ENCODE data around the gene GBGT1.

Gene GBGT1

GRCh38 chr9:133111808-133112662, 51.7 kb downstream of the GBGT1 start:
- DNase-seq, result no peak

GRCh38 chr9:133109931-133110650, 53.6 kb downstream of the GBGT1 start:
- DNase-seq, result no peak

DNA sequence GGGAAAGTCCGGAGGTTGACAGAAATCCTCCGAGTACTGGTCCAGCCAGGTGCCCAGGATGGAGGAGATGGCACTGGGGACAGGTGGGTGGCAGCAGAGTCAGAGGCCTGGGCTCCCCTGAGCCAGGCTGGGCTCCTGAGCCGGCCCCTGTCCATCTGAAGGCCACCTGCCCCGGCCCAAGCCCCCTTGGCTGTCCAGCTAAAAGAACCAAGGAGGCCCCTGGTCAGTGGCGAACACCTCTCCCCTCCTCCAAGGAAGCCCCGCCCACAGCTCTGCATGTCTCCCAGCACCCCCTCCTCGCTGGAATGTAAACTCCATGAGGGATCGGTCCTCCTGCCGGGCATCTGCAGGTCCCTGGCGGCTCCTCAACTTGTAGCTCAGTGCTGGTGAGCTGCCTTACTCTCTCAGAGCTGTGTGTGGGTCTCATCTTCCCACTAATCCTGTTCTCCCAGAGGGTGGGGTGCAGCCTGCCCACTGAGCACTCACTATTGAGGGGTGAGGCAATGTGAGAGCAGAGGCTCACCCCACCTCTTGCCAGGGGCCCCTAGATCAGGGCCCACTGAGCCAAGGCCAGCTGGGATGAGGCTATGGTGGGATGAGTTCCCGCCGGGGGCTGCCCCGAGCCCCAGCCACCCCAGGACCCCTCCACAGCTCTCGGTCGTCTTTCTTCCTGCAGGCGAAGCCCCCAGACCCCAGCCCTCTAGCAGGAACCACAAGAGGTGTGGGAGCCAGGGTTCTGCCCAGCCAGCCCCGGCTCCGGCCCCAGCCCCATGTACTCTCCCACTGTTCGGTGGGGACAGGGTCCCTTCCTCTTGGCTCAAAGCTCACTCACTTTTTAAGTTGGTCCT, 54.7 kb downstream of the GBGT1 start:
- DNase-seq, result no peak

- no peak for DNase-seq
Measured at GRCh38 chr9:133107961-133108793, 55.5 kb downstream of the GBGT1 start.

DNA sequence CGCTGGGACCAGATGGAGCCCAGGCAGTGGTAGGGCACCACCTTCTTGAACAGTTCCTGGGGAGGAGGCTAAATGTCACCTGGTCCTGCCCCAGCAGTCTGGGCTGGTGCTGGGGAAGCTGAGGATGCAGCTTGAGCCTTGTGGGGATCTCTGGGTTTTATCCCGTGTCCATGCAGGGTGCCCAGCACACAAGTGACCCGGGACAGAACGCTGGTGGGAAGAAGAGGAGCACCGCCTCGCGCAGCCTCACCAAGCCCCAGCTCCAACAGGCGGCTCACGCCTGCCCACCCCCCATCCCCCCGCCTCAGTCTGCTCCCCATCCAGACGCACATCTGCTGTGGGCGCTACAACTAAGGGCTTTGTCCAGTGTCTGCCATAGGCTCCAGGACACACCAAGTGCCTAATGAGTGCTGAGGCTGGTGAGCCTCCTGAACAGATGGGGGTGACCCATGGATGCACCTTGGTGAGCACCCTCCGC, 56.4 kb downstream of the GBGT1 start:
- DNase-seq, result no peak

DNA sequence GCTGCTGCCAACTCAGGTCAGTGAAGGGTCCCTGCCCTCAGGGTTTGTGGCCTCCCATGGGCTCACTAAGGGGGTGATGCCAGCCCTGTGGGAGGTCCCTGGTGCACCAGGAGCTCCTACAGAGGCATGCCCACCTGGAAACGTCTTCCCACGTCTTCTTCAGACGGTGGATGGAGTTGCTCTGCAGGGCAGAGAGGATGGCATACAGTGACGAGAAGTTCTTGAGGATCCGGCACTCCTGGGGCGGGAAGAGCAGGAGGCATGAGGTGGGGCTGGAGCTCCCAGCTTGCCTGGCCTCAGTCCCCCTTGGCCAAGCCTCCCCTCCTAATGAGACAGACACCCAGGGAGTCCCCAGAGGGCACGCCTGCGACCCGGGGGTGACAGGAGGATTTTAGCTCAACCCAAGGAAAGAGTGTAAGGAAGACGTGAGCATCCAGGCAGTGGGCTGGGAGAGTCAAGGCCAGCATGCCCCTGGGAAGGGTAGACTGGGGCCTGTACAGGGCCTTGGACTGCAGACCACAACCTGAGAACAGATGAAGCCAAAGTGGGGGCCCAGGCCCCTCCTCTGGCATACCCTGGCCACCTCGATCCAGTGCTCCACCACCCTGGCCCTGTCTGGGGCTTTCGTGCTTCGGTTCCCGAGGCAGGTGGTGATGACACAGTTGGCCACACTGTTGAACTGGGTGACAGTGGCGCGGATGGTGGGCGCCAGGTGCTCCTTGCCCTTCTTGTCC, 57.0 kb downstream of the GBGT1 start:
- no peak for DNase-seq

DNA sequence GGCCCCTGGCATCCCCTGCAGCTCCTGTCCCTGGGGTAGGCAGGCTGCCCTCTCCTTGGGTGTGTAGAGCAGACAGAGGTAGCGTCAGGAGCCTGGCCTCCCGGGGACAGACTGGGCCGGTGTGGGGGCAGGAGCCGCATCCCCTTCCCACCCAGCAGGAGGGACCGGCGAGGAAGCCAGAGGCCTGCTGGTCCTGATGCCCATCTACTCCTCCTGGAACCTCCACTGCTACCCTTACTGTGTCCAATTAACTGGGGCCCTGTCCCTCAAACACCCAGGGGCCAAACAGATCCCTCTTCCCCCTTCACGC, 58.3 kb downstream of the GBGT1 start:
- DNase-seq, result no peak

GRCh38 chr9:133104718-133105460, 58.8 kb downstream of the GBGT1 start:
- no peak for DNase-seq

DNA sequence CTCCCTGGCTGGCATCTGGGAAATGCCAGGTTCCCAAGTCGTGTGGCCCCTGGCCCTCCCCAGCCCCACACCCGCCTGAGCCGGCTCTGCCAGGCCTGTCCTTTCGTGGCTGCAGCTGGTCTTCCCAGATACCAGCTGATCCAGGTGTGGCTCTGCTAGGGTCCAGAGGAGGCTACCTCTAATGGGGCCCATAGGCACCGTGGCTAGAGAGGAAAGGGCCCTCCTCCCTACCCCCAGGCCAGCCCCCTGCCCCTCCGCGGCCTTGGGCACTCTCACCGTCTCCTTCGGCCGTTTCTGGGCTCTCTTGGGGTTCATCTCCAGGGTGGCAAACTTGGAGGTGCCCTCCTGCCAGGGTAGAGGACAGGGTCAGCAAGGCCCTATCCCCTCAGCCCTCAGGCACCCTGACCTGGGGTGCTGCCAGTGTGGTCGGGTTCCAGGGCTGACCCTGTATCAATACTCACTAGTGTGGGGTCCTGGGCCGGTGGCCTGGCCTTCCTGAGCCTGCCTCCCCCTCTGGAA, 59.7 kb downstream of the GBGT1 start:
- DNase-seq, result no peak

DNA sequence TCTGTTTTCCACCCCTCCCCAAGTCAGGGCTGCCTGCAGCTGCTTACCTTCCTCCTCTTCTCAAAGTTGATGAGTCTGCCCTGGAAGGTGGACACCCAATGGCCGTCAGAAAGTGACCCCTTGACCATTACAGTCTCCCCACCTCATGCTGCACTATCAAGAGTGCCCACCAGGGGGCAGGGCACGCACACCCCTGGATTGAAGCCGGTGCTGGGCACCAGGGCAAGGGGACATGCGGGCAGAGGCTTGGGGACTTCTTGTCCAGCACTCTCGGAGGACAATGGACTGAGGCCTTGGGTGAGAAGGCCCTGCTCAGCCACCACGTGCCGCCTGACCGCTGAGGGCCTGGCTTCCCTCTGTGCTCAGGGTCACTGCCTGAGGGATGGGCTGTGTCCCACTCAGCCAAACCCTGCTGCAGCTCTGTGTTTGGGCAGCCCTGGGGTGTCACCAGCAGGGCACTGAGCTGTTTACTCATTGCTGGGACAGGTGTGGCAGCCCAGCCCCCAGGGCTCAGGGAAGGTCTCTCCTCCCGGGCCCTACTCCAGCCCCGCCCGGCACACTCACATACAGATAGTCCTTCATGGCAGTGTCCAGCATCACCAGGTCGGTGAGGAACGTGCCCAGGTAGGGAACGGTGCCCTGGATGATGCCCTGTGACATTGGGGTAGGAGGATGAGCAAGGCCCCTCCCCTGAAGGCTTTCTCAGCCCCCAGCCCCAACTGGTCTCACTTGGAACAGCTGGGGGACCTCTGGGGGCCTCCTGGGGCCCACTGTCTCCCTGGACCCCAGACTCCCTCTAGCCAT, 60.3 kb downstream of the GBGT1 start:
- DNase-seq, result no peak
